GM21447 (cell line): Measurements from ENCODE around the gene SRSF10.
"Not testable (repeated sequence)": the region's sequence is repeated elsewhere in the genome, so short reads cannot be mapped to it uniquely, and the experiment has no call there.

Experiments used
- ATAC-seq: cut with Tn5 transposase; IDR thresholded peaks from one replicate; pipeline ENCODE4 v1.9.1; 2021; ENCODE audit not compliant: unreplicated experiment

The SRSF10 gene

GRCh38 chr1:23999156-23999671 is 19.1 kb upstream of the SRSF10 start:
- ATAC-seq = no peak

DNA sequence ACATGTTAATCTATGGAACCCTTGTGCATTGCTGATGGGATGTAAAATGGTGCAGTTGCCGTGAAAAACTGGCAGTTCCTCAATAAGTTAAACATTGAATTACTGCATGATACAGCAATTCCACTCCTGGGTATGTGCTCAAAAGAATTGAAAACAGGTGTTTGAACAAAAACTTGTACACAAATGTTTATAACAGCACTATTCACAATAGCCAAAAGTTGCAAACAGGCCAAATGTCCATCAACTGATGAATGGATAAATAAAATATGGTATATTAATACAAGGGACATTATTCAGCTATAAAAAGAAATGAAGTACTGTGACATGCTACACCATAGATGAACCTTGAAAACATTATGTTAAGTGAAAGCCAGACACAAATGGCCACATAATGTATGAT is 17.7 kb upstream of the SRSF10 start:
- ATAC-seq = no peak

- no peak for ATAC-seq
These were observed 16.6 kb upstream of the SRSF10 start for GRCh38 chr1:23996700-23997229.

GRCh38 chr1:23995431-23995837 is 15.3 kb upstream of the SRSF10 start:
- no peak for ATAC-seq

- ATAC-seq = not testable (repeated sequence)
These were observed 11.9 kb upstream of the SRSF10 start for GRCh38 chr1:23992011-23992410.

DNA sequence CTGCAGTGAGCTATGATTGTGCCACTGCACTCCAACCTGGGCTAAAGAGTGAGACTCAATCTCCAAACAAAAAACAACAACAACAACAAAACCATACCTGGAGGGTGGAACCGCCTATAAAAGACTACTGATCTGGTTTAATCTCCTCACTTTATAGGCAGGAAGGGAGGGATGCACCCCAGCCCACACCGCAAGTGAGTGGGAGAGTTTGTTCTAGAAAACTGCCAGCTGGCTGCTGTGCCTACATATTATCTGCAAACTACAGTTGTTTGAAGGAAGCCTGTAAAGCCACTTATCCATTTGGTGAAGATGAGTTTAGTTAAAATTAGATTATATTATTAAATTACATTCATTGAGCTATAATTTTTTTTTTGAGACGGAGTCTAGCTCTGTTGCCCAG is 9.1 kb upstream of the SRSF10 start:
- ATAC-seq = no peak

DNA sequence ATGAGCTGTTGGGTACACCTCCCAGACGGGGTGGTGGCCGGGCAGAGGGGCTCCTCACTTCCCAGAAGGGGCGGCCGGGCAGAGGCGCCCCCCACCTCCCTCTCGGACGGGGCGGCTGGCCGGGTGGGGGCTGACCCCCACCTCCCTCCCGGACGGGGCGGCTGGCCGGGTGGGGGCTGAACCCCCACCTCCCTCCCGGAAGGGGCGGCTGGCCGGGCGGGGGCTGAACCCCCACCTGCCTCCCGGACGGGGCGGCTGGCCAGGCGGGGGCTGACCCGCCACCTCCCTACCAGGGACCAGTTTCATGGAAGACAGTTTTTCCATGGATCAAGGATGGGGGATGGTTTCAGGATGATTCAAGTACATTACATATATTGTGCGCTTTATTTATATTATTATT is 6.9 kb upstream of the SRSF10 start:
- not testable (repeated sequence) for ATAC-seq

DNA sequence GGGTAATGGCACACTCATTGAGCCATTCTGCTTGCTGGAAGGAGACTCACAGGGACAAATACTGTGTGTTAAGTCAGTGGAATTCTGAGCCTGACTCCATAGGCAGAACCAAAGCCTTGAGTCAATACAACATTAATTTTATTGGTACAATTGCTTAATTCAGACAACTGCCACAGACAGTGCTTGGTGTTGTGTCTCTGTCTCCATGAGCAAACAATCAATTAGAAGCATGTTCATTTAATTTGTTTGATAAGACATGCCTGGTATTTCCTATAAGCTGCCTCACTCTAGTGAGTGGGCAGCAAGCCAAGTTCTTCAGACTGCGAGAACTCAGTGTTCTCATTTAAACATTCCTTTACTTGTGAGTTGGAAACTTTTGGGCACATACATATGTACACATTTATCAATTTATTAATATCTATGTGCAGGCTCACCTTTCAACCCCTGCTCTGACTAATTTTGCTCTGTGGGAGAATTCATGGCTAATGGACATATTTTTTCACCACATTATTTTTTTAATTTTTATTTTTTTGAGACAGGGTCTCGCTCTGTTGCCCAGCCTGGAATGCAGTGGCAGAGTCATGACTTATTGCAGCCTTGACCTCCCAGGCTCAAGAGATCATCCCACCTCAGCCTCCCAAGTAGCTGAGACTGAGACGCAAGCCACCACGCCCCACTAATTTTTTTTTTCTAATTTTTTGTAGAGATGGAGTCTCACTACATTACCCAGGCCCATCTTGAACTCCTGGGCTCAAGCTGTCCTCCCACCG is 4.5 kb upstream of the SRSF10 start:
- ATAC-seq = no peak

GRCh38 chr1:23980728-23981070 is 572 bp upstream of the SRSF10 start:
- ATAC-seq = peak; percentile 35

DNA sequence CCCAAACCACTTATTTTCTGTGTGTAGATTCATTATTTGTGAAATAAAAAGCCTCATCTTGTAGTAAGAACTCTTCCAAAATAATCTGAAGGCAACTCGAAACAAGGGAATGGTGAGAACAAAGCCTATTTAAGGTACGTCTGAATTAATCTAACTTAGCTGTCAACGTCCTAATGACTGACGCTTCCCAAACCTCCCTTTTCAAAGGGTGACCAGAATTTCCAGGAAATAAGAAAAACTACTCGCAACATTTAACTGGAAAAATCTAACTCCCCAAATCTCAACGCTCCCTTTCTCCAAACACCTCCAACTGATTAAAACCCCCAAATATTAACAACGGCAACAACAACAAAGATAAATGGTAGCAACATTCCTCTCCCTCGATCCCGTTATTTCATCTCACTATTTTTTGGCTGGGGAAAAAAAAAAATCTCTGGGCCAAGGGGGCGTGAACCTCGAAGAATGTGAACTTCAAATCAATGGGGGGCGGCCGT is 693 bp downstream of the SRSF10 start:
- ATAC-seq = no peak

- ATAC-seq = no peak
These were observed 1.3 kb downstream of the SRSF10 start for GRCh38 chr1:23978805-23979204.

- ATAC-seq = no peak
These were observed 2.3 kb downstream of the SRSF10 start for GRCh38 chr1:23977854-23978191.

- ATAC-seq = no peak
These were observed 2.8 kb downstream of the SRSF10 start for GRCh38 chr1:23977187-23977853.

DNA sequence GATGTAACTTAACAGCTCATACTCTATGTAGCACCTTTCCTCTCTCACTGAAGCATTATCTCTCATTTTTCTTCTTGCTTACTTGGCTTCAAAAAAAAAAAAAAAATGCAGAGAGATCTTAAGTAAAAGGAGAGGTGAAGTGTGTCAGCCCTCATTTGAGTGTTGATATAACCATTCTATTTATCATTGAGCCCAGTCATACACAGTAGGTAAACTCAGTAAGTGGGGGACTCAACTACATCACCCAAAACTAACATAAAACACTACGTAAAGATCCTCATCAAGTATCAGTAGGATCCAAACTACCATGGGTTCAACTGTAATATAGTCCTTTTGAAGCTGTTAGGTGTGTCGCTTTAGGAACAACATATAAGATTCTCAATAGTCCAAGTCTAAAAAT is 12.3 kb downstream of the SRSF10 start:
- ATAC-seq = no peak

DNA sequence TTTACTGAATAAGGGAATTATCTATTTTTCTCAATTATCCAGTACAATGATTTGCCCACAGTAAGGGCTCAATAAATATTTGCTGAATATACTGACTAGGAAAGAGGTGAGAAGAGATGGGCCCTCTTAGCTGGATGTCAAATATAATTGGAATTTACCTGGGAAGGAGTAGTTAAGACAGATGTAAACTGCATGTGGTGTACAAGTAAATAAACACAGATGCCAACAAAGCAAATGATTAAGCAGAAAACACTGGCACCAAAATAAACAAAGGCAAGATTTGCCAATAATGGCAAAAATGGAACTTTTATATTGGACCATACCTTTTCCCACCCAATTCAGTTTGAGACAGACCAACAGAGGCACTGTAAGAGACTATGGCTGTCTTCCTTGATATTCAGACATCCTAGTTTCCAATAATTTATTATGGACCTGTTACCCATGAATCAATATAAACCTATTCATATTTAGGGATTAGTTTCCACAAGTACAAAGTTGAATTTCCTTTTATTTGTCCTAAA is 13.1 kb downstream of the SRSF10 start:
- no peak for ATAC-seq

DNA sequence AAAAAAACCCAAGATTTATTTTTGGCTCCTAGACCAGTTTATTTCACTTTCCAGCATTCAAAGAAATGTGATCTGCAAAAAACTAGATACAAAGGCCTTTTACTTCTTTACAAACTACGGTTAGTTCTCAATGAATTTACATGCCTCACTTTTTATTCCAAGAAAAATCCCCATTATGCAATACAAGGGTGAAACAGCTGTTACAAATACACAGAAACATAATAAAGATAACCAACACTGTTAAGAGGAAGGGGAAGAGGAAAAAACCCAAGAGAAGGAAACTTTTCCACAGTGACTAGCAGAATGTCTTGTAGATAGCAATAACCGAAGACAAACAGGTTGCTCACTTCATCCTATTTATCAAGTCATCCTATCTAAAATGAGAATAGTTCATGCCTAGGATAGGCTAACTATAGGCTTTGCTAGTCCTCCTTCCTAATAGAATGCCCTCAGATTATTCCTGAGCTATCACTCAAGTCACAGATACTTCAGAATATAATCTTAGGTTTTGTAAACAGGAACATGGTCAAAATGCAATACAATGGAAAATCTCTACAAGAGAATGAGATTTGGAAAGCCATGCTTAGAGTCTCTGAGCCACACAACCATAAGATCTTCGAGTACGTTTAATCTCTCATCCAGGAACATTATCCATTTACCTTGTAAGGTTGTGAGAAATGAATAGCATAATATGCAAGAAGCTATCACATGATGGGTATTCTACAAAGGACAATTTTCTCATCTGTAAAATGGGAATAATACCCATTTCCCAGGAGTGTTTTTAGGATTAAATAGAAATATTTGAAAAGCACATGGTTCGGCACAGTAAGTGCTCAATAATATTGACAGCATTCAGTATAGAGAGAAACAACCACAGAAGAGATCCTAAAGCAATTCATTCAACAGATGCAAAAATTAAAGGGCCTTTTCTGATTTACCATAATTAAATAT is 15.1 kb downstream of the SRSF10 start:
- ATAC-seq = no peak

DNA sequence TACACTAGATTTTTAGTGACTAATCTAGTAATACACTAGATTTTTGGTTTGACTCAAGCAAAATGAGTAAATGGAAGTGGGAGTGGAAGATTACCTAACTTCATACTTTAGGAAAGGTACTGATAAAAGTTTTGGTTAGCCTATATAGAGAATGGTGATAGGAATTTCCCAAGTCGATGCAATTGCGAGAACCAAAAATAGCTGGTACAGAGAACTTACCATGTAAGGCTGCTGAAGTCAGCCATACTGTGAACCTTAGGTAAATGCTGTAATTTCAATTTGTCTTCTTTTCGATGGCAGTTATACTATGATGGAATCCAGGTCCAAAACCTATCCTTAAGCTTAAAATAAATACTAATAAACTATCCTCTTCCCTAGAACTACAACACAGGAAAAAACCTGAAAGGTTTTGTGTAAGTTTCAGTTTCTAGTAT is 15.9 kb downstream of the SRSF10 start:
- no peak for ATAC-seq

DNA sequence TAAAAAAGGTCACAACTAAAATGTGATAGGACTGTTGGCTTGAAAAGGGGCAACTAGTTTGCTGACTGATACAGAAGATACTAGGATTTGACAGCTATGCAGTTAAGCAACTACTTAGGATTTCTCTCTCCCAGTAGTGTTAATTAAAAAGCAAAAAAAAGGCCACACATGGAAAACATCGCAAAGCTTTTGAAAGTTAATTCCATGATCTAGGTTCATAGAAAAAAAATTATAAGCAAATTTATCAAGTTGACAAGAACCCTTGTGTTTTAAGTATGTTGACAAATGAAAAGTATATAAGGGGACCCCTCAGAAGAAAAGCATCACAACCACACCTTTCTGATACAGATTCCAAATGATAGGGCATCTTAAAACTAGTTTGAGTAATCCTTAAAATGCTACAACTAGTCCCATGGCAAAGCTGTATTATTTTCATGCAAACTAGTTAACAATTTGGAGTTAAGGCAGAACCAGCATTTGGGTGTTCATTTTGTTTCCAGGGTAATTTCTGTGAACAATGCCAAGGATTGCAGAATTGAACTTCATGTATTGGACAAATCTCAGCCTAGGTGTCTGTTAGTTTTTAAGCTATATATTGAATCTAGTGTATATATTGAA is 16.4 kb downstream of the SRSF10 start:
- ATAC-seq = no peak

GRCh38 chr1:23960291-23961020 is 19.7 kb downstream of the SRSF10 start:
- no peak for ATAC-seq
